HL-60 (cell line): ENCODE data around the gene LIMA1.

Experiments used
- GABPA ChIP-seq: IDR thresholded peaks from 2 replicates; pipeline ENCODE4 v1.6.1; 2012; ENCODE audit warnings: low read depth
- POLR2AphosphoS5 ChIP-seq: IDR thresholded peaks from 2 replicates; pipeline ENCODE4 v1.6.1; 2012; ENCODE audit warnings: low read depth
- REST ChIP-seq: IDR thresholded peaks from 2 replicates; pipeline ENCODE4 v1.6.1; 2012; ENCODE audit warnings: low read depth; ENCODE audit not compliant: insufficient replicate concordance
- SPI1 ChIP-seq: IDR thresholded peaks from 2 replicates; pipeline ENCODE4 v1.6.1; 2012; ENCODE audit warnings: low read depth, mild to moderate bottlenecking, borderline replicate concordance
- TF ChIP-seq, protein P1 (sequence below): IDR thresholded peaks from one replicate; pipeline ENCODE4 v1.5.1; 2011; ENCODE audit warnings: low read length, control low read depth, inconsistent platforms; ENCODE audit not compliant: insufficient read depth

DNA sequence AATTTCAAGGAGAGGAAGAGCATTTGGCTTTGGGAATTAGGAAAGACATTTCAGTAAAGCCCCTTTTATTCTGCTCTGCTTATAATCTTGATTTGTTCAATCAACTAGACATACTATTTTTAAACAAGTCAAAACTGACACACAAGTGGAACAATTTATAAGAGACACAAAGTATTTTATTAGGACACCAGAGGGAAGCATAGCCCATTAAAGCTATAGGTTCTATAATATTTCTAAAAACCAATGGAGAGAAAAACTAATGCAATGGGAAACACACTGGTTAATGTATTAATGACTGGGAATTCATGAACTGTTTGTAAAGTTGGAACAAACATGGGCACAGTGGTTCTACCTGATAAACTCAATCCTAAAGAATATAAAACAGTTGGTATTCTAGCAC is 100.9 kb downstream of the LIMA1 start:
- TF ChIP-seq GABPA: no peak
- TF ChIP-seq, protein P1, sequence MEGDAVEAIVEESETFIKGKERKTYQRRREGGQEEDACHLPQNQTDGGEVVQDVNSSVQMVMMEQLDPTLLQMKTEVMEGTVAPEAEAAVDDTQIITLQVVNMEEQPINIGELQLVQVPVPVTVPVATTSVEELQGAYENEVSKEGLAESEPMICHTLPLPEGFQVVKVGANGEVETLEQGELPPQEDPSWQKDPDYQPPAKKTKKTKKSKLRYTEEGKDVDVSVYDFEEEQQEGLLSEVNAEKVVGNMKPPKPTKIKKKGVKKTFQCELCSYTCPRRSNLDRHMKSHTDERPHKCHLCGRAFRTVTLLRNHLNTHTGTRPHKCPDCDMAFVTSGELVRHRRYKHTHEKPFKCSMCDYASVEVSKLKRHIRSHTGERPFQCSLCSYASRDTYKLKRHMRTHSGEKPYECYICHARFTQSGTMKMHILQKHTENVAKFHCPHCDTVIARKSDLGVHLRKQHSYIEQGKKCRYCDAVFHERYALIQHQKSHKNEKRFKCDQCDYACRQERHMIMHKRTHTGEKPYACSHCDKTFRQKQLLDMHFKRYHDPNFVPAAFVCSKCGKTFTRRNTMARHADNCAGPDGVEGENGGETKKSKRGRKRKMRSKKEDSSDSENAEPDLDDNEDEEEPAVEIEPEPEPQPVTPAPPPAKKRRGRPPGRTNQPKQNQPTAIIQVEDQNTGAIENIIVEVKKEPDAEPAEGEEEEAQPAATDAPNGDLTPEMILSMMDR: no peak
- TF ChIP-seq REST: no peak
- TF ChIP-seq POLR2AphosphoS5: no peak
- no peak for TF ChIP-seq SPI1
